Tibial nerve (tissue), 4 donors: ENCODE data around the gene KLHL5. TPM values are rescaled to one million over a fixed set of nuclear protein-coding genes. Genes with fewer than 3 reads are reported as not detected.

Source experiments
- DNase-seq, 2 donors: peaks; one replicate each; pipeline ENCODE4 v3.0.0-alpha.2; 2019; ENCODE audit warnings: low spot score in 2 of 2
- H3K27ac ChIP-seq, 4 donors: fragments of 200-600 bp; sonication (generic) in 3 of 4; one replicate each; pipeline ENCODE4 v1.5.1; 2017 to 2019; ENCODE audit warnings: mild to moderate bottlenecking in 1 of 4
- H3K27me3 ChIP-seq, 2 donors: fragments of 200-600 bp; sonication (generic) in 1 of 2; one replicate each; pipeline versions ENCODE4 v1.5.1 to v1.6.0; 2017 to 2019
- H3K36me3 ChIP-seq, 3 donors: fragments of 200-600 bp; sonication (generic); one replicate each; pipeline ENCODE4 v1.5.1; 2018 to 2019
- H3K4me1 ChIP-seq, 4 donors: fragments of 200-600 bp; sonication (generic) in 3 of 4; one replicate each; pipeline ENCODE4 v1.5.1; 2017 to 2019
- H3K4me3 ChIP-seq, 4 donors: fragments of 200-600 bp; sonication (generic) in 3 of 4; one replicate each; pipeline ENCODE4 v1.5.1; 2017 to 2019; ENCODE audit warnings: mild to moderate bottlenecking in 1 of 4, moderate library complexity in 1 of 4
- H3K9me3 ChIP-seq, 4 donors: fragments of 200-600 bp; sonication (generic) in 3 of 4; one replicate each; pipeline ENCODE4 v1.5.1; 2017 to 2019
- EP300 ChIP-seq, 2 donors: sonication (generic); formaldehyde crosslinking; IDR thresholded peaks; one replicate each; pipeline ENCODE4 v1.6.1; 2017; ENCODE audit warnings: antibody characterized with exemption in 2 of 2, mild to moderate bottlenecking in 1 of 2
- POLR2A ChIP-seq, 2 donors: fragments of 450-650 bp; IDR thresholded peaks; one replicate each; pipeline ENCODE4 v1.6.1; 2017; ENCODE audit warnings: antibody characterized with exemption in 2 of 2, mild to moderate bottlenecking in 2 of 2, moderate library complexity in 2 of 2
- WGBS, 2 donors: methylation state at CpG; one replicate each; pipeline ENCODE4 v1.1.5; 2018; 5-methylcytosine and 5-hydroxymethylcytosine counted together
- total RNA-seq, 4 donors: library from RNA; depleted of rRNA; stranded (reverse); fragments of >200 nt; gene quantifications; one replicate each; pipeline ENCODE4 v1.1.0, GENCODE V29; 2016
- TF ChIP-seq, protein P1 (sequence below), 5 experiments: fragments of 200-600 bp in 3 of 5; fragments of 450-650 bp in 2 of 5; sonication (generic) in 3 of 5; IDR thresholded peaks; one replicate each; pipeline ENCODE4 v1.5.1; 2016 to 2019; ENCODE audit warnings: antibody characterized with exemption in 5 of 5, mild to moderate bottlenecking in 3 of 5, moderate library complexity in 2 of 5

KLHL5 gene
- total RNA-seq, 4 donors from 2014 or later: 18.8 to 34.5 (median 27.5) TPM

DNA sequence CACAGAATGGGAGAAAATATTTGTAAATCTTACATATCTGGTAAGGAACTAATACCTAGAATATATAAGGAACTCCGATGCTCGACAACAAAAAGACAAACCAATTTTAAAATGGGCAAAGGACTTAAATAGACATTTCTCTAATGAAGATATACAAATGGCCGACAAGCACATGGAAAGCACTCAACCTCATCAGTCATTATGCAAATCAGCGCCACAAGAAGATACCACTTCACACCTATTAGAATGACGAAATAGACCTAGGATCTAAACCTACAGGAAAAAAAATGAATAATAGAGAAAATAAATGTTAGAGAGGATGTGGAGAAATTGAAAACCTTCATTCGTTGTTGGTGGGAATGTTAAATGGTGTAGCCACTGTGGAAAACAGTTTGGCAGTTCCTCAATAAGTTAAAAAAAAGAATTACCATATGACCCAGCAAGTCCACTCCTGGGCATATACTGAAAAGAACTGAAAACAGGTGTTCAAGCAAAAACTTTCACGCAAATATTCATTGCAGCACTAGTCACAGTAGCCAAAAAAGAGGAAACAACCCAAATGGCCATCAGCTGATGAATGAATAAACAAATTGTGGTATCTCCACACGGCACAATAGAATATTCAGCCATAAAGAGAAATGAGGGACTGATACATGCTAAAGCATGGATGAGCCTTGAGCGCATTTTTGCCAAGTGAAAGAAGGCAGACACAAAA is 63.0 kb downstream of the KLHL5 start:
- Histone ChIP-seq H3K36me3 (peaks cover 0 to 49% (median 0%) of the 10 kb centered on the region in 3 donors), H3K27me3 (no peaks in the 10 kb centered on the region), H3K4me1 (no peaks in the 10 kb centered on the region), H3K27ac (no peak overlapping the region), H3K4me3 (no peak overlapping the region), H3K9me3 (peaks cover 0 to 4% (median 0%) of the 10 kb centered on the region in 4 donors)
- DNase-seq: no peak
- TF ChIP-seq EP300 (IDR thresholded peaks at IDR 0.05): no peak
- TF ChIP-seq POLR2A (IDR thresholded peaks at IDR 0.05): no peak
- TF ChIP-seq, protein P1, sequence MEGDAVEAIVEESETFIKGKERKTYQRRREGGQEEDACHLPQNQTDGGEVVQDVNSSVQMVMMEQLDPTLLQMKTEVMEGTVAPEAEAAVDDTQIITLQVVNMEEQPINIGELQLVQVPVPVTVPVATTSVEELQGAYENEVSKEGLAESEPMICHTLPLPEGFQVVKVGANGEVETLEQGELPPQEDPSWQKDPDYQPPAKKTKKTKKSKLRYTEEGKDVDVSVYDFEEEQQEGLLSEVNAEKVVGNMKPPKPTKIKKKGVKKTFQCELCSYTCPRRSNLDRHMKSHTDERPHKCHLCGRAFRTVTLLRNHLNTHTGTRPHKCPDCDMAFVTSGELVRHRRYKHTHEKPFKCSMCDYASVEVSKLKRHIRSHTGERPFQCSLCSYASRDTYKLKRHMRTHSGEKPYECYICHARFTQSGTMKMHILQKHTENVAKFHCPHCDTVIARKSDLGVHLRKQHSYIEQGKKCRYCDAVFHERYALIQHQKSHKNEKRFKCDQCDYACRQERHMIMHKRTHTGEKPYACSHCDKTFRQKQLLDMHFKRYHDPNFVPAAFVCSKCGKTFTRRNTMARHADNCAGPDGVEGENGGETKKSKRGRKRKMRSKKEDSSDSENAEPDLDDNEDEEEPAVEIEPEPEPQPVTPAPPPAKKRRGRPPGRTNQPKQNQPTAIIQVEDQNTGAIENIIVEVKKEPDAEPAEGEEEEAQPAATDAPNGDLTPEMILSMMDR (IDR thresholded peaks at IDR 0.05): no peak
- WGBS, 2 donors: 93 to 96% methylated on average over 9 of the region's 9 CpGs

DNA sequence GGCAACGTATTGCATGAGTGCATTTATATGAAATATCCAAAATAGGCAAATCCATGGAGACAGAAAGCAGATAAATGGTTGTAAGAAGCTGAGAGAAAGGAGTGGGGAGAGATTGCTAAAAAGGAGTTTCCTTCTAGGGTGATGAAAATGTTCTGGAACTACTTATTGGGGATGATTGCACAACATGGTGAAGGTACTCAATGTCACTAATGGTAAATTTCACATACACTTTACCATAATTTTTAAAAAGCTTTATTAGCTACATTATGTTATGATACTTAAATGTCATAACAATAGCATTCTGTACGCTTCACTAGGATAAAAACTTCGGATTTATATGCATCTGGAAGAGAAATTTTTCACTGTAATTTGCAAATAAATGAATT is 63.6 kb downstream of the KLHL5 start:
- TF ChIP-seq, protein P1 (IDR thresholded peaks at IDR 0.05): no peak
- TF ChIP-seq EP300 (IDR thresholded peaks at IDR 0.05) (no peak), POLR2A (IDR thresholded peaks at IDR 0.05) (no peak)
- no peak overlapping the region for H3K4me3 ChIP-seq
- WGBS, 2 donors: 92 to 95% methylated on average over 3 of the region's 3 CpGs
- peaks cover 0 to 50% (median 0%) of the 10 kb centered on the region in 3 donors for H3K36me3 ChIP-seq
- no peak overlapping the region for H3K27ac ChIP-seq
- peaks cover 0 to 4% (median 0%) of the 10 kb centered on the region in 4 donors for H3K9me3 ChIP-seq
- H3K27me3 ChIP-seq: no peaks in the 10 kb centered on the region
- H3K4me1 ChIP-seq: no peaks in the 10 kb centered on the region
- DNase-seq: no peak

DNA sequence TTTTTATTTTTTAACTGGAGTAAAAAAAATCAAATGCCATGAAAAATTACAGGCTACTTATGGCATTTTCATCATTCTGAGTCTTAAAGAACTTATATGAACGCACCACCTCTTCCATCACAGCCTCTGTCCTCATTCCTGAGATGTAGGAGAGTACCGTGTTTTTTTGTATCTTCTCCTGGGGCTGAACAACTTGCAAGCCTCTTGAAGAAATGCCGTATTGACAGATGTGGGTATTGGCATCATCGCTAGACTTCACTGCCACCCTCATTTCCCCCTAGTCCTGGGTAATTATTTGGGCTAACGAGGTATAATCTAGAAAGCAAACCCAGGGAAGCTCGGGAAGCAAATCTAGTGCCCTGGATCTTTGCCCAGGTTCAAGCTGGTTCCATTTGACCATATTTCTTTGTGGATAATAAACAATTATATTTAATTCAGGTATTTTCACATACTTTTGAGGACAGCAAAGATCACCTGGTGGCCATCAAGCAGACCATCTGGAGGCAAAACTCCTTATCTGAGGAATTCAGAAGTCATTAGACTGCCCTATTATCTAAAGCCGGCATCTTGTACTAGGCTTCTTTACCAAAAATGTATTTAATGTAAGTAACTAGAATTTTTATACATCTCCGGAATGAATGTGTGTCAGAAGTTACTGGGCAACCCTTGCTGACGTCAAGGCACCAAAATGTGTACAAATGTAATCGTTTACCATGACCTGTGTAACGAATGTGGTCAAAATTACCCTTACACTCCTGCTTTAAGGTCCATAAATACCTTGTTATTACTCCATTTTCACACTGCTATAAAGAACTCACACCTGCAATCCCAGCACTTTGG is 64.4 kb downstream of the KLHL5 start:
- Histone ChIP-seq H3K36me3 (peaks cover 0 to 48% (median 0%) of the 10 kb centered on the region in 3 donors), H3K4me3 (no peak overlapping the region), H3K4me1 (no peaks in the 10 kb centered on the region), H3K9me3 (peaks cover 0 to 4% (median 0%) of the 10 kb centered on the region in 4 donors), H3K27ac (no peak overlapping the region), H3K27me3 (no peaks in the 10 kb centered on the region)
- WGBS, 2 donors: 92 to 93% methylated on average over 11 of the region's 11 CpGs
- TF ChIP-seq, protein P1 (IDR thresholded peaks at IDR 0.05): no peak
- no peak for TF ChIP-seq POLR2A (IDR thresholded peaks at IDR 0.05)
- no peak for TF ChIP-seq EP300 (IDR thresholded peaks at IDR 0.05)
- no peak for DNase-seq

DNA sequence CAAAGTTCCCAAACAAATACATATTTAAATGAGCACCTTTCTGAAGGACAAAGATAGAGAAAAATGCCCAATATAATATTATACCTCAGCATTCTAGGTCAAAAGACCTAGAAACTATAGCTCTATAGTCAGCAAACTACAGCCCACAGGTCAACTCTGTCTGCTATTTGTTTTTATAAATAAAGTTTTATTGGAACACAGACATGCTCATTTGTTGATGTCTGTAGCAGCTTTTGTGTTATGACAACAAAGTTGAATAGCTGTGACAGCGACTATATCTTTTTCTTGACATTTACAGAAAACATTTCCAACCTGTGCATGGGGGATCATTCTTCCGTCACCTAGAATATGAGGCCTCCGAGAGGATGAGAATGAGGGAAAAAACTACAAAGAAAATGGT is 71.6 kb downstream of the KLHL5 start:
- H3K27ac ChIP-seq: no peak overlapping the region
- H3K27me3 ChIP-seq: no peaks in the 10 kb centered on the region
- peaks cover 0 to 16% (median 0%) of the 10 kb centered on the region in 3 donors for H3K36me3 ChIP-seq
- H3K4me1 ChIP-seq: peaks cover 0 to 14% (median 2%) of the 10 kb centered on the region in 4 donors
- 97% methylated on average over 3 of the region's 3 CpGs for WGBS, 2 donors
- H3K9me3 ChIP-seq: no peaks in the 10 kb centered on the region
- no peak for DNase-seq
- TF ChIP-seq, protein P1 (IDR thresholded peaks at IDR 0.05): no peak
- TF ChIP-seq POLR2A (IDR thresholded peaks at IDR 0.05): no peak
- TF ChIP-seq EP300 (IDR thresholded peaks at IDR 0.05): no peak
- no peak overlapping the region for H3K4me3 ChIP-seq
